IMR-90 (cell line): ENCODE measurements around the gene UCP3.

Source experiments
- CEBPB ChIP-seq: IDR thresholded peaks from 2 replicates; pipeline ENCODE4 v1.6.1; 2012; ENCODE audit warnings: low read depth, low read length, improper control_type of control experiment
- MAZ ChIP-seq: IDR thresholded peaks from 2 replicates; pipeline ENCODE4 v1.6.1; 2012; ENCODE audit warnings: low read depth, mild to moderate bottlenecking, low read length, improper control_type of control experiment, moderate library complexity, borderline replicate concordance
- POLR2A ChIP-seq: IDR thresholded peaks from 2 replicates; pipeline ENCODE4 v1.6.1; 2012; ENCODE audit warnings: mild to moderate bottlenecking, low read depth, low read length
- RAD21 ChIP-seq: IDR thresholded peaks from 2 replicates; pipeline ENCODE4 v1.6.1; 2012; ENCODE audit warnings: low read length, improper control_type of control experiment
- RCOR1 ChIP-seq: IDR thresholded peaks from 2 replicates; pipeline ENCODE4 v1.6.1; 2012; ENCODE audit warnings: mild to moderate bottlenecking, low read length, improper control_type of control experiment; ENCODE audit not compliant: insufficient replicate concordance
- TF ChIP-seq, protein P1 (sequence below): conservative IDR thresholded peaks from 2 replicates; pipeline ENCODE4 v1.5.1; 2012; ENCODE audit warnings: mild to moderate bottlenecking, low read depth, low read length, improper control_type of control experiment

DNA sequence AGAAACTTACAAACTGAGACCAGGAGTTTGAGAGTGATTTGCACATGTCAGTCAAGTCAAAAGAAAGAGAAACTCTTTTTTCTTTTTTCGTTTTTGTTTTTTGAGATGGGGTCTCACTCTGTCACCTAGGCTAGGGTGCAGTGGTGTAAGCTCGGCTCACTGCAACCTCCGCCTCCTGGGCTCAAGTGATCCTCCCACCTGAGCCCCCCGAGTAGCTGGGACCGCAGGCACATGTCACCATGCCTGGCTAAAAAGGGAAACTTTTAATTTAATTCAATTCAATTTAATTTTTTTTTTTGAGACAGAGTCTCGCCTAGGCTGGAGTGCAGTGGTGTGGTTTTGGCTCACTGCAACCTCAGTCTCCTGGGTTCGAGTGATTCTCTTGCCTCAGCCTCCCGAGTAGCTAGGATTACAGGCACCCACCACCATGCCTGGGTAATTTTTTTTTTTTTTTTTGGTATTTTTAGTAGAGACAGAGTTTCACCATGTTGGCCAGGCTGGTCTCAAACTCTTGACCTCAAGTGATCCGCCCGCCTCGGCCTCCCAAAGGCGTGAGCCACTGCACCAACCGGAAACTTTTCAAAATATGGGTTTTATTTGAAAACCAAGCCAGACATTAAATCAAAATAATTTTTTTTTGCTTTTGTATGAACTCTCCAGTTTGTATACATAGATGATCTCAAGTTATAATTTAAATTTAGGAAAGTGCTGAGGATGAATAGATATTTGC is 9.9 kb downstream of the UCP3 start:
- TF ChIP-seq, protein P1, sequence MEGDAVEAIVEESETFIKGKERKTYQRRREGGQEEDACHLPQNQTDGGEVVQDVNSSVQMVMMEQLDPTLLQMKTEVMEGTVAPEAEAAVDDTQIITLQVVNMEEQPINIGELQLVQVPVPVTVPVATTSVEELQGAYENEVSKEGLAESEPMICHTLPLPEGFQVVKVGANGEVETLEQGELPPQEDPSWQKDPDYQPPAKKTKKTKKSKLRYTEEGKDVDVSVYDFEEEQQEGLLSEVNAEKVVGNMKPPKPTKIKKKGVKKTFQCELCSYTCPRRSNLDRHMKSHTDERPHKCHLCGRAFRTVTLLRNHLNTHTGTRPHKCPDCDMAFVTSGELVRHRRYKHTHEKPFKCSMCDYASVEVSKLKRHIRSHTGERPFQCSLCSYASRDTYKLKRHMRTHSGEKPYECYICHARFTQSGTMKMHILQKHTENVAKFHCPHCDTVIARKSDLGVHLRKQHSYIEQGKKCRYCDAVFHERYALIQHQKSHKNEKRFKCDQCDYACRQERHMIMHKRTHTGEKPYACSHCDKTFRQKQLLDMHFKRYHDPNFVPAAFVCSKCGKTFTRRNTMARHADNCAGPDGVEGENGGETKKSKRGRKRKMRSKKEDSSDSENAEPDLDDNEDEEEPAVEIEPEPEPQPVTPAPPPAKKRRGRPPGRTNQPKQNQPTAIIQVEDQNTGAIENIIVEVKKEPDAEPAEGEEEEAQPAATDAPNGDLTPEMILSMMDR, result no peak
- no peak for TF ChIP-seq RCOR1
- TF ChIP-seq POLR2A, result no peak
- TF ChIP-seq CEBPB, result no peak
- no peak for TF ChIP-seq RAD21
- no peak for TF ChIP-seq MAZ
